GM18499 (cell line): Measurements from ENCODE around the gene EIF3A.
A peak's percentile ranks its signal among the peaks of the same experiment; 100 is the strongest.
"Not testable (repeated sequence)": the region's sequence is repeated elsewhere in the genome, so short reads cannot be mapped to it uniquely, and the experiment has no call there.

Experiments
- ATAC-seq: cut with Tn5 transposase; IDR thresholded peaks from one replicate; pipeline ENCODE4 v1.9.1; 2021; ENCODE audit warnings: moderate number of reproducible peaks; ENCODE audit not compliant: insufficient read depth, unreplicated experiment

Gene EIF3A

DNA sequence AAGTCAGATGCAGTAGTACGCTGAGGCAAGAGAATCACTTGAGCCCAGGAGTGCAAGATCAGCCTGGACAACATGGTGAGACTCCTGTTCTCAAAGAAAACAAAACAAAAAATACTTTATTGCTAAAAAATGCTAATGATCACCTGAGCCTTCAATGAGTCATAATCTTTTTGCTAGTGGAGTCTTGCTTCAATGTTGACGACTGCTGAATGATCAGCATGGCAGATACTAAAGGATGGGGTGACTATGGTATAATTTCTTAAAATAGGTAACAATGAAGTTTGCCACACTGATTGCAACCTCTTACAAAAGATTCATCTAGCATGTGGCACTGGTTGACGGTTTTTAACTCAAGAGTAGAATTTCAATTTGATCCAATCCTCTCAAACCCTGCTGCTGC lies 28.8 kb downstream of the EIF3A start:
- ATAC-seq: no peak

DNA sequence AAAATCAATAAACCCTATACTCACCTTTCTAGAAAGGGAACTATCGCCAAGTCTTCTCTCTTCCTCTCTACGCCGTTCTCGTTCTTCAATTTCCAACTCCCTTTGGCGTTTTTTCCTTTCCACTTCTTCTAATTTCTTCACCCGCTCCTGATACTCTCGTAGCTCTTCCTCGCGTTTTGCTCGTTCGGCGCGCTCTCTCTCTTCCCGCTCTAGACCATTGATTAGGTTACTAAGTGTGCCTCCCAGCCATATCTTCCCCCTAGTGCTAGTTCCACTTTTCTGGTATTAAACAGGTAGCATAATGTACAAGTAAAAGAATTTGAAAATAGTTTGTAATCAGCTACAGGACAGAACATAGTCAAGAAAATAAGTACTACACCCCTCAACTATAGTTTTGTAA lies 30.8 kb downstream of the EIF3A start:
- no peak for ATAC-seq

DNA sequence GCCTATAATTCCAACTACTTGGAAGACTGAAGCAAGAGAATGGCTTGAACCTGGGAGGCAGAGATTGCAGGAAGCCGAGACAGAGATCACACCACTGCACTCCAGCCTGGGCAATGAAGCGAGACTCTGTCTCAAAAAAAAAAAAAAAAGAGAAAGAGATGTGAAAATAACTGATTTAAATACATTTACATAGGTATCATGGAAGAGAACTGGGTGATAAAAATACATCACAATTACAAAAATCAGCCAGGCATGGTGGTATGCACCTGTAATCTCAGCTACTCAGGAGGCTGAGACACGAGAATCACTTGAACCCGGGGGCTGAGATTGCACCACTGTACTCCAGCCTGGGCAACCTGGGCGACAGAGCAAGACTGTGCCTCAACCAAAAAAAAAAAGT lies 31.3 kb downstream of the EIF3A start:
- ATAC-seq: no peak

DNA sequence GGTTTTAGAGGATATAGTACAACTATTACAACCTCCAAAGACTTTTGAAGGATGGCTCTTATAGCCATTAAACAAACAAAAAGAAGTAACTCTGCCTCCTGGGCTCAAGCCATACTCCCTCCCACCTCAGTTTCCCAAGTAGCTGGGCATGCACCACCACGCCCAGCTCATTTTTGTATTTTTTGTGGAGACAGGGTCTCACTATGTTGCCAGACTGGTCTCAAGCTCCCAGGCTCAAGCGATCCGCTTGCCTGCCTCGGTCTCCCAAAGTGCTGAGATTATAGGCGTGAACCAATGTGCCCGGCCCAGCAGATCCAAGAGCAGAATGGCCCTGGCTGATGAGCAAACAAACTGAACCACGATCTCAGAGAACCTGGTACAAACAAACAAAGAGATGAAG lies 35.1 kb downstream of the EIF3A start:
- no peak for ATAC-seq

DNA sequence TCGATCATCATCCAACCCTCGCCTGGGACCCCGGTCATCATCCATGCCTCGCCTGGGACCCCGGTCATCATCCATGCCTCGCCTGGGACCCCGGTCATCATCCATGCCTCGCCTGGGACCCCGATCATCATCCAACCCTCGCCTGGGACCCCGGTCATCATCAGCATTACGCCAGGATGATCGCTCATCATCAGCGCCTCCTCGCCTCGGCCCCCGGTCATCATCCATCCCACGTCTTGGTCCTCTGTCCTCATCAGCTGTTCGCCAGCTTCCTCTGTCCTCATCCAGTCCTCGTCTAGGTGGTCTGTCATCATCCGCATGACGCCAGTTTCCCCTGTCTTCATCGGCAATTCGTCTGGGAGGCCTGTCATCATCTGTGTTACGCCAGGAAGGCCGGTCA lies 38.4 kb downstream of the EIF3A start:
- no peak for ATAC-seq

DNA sequence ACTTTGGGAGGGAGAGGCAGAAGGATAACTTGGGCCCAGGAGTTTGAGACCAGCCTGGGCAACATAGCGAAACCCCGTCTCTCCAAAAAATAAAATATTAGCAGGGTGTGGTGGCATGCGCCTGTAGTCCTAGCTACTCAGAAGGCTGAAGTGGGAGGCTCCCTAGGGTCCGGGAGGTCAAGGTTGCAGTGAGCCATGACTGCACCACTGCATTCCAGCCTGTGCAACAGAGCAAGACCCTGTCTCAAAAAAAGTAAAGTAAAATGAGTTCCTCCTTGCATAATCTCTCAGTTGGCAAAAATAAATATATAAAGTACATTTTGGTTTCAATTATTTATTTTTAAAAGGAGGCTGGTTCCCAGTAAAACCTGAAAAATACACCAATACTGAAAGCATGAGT lies 39.3 kb downstream of the EIF3A start:
- no peak for ATAC-seq

DNA sequence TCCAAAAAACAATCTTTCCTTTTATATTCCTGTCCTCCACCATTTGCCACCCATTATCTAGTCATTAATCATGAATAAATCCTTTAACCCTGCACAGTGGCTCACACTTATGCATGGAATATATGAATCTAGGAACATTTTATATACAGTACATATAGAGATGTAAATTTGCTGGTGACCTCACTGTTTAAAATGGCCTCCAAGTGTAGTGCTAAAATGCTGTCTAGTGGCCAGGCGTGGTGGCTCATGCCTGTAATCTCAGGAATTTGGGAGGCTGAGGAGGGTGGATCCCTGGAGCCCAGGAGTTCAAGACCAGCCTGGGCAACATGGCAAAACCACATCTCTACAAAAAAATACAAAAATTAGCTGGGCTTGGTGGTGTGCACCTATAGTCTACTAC lies 41.5 kb downstream of the EIF3A start:
- ATAC-seq: no peak

DNA sequence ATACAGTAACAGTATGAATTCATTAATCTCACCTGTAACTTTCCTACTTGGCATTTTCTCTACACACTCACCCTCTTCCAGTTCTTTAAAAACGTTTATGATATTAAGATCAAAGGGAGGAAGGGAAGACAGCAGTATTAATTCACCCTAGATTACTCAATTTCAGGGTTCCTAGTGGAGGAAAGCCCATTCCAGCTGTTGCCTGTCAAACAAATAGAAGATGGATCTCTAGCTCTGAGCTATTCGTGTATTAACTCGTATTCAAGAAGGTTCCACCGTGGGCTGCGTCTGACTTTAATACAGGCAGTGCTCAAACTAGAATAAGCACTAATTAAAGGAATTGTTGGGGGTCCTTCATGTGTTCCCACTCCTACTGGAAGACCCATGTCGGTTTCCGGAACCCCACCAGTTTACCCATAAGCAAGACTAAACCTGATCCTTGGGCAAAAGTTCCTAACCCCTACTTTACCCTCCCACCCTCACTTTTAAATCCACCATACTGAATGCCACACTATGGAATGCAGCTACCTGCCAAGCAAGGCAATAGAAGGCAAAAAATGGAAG lies 49.0 kb downstream of the EIF3A start:
- ATAC-seq: no peak

DNA sequence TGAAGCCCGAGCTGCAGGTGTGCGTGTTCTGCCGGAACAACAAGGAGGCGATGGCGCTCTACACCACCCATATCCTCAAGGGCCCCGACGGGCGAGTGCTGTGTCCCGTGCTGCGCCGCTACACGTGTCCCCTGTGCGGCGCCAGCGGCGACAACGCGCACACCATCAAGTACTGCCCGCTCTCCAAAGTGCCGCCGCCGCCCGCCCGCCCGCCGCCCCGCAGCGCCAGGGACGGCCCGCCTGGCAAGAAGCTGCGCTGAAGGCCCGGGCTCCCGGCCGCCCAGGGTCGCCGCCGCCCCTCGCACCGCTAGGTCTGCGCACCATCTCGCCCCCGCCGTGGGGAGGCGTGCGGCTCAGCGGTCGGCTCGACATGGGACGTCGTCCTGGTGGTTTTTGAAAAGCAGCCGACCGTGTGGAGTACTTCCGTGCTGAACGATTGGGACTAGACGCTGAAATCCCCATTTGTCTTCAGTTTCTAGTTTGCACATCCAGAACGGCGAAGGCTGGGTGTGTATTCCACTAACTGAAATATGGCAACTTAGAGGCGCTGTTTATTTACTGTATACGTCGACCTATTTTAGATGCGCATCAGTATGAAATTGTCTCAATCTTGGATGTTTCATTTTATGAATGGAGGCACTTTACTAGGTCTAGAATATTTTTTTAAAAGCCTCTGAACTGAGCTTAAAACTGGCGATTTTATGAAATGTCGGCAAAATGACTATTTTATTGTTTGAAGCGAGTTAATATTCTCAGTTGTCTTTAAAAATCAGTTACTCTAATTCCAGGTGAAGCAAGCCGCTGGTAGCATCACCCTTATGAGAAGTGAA lies 50.0 kb downstream of the EIF3A start:
- peak; percentile 40 for ATAC-seq

DNA sequence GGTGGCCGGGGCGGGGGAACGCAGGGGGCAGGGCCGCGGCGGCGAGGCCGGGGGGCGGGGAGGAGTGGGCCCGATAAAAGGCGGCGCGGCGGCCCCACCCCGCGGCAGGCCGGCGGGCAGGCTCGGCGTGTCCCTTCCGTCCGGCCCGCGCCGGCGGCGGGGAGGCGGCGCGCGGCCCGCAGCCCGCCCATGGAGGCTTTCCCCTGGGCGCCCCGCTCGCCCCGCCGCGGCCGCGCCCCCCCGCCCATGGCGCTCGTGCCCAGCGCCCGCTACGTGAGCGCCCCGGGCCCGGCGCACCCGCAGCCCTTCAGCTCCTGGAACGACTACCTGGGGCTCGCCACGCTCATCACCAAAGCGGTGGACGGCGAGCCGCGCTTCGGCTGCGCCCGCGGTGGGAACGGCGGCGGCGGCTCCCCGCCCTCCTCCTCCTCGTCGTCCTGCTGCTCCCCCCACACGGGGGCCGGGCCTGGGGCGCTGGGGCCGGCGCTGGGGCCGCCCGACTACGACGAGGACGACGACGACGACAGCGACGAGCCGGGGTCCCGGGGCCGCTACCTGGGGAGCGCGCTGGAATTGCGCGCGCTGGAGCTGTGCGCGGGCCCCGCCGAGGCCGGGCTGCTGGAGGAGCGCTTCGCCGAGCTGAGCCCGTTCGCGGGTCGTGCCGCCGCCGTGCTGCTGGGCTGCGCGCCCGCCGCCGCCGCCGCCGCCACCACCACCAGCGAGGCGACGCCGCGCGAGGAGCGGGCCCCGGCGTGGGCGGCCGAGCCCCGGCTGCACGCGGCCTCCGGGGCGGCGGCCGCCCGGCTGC lies 50.8 kb downstream of the EIF3A start, which contains the start of gene NANOS1:
Gene NANOS1, plus strand, starts transcription at position 102 of the 808 bp plus-strand sequence. Its CDS starts 88 bp downstream, at position 190.
- ATAC-seq: no peak

DNA sequence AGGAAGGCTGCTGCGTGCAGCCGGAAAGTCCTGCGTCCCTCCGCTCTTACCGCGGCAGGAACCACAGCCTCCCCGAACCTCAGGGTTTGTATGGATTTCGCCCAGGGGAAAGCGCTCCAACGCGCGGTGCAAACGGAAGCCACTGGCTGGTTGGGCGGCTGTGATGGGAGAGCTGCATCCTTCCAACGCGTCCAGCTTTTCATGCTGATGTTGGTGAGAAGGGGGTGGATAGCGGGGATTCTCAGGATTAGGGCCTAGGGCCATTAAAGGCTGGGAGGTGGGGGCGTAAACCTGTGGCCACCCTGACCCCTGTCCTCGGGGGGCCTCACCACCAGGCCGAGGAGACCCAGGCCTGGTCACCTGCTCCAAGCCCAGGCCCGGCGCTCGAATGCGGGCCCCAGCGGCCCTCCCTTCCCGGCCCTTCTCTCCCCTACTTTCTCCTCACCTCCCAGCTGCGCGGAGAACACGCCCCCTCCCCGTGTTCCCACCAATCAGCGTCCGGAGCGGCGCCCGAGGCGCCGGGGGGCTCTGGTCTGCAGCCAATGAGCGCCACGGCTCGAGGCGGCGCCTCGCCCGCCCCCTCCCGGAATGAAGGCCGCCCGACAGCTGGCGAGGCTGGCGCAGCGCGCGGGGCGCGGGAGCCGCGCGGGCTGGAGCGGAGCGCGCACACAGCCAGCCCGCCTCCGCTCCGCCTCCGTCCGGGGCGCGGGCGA lies 51.6 kb downstream of the EIF3A start:
- ATAC-seq: no peak

DNA sequence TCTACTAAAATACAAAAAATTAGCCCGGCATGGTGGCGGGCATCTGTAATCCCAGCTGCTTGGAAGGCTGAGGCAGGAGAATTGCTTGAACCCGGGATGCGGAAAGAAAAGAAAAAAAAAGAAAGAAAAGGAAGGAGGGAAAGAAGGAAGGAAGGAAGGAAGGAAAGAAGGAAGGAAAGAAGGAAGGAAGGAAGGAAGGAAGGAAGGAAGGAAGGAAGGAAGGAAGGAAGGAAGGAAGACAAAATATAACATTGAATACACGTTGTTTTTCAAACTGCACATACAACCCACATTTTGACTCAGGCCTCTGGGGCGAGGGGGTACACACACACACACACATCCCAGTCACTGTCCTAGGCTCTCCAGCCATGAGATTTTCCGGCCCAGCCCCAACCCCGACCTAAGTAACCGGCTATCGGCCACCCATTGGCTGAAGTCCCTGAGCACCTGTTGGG lies 52.1 kb downstream of the EIF3A start:
- ATAC-seq: not testable (repeated sequence)

DNA sequence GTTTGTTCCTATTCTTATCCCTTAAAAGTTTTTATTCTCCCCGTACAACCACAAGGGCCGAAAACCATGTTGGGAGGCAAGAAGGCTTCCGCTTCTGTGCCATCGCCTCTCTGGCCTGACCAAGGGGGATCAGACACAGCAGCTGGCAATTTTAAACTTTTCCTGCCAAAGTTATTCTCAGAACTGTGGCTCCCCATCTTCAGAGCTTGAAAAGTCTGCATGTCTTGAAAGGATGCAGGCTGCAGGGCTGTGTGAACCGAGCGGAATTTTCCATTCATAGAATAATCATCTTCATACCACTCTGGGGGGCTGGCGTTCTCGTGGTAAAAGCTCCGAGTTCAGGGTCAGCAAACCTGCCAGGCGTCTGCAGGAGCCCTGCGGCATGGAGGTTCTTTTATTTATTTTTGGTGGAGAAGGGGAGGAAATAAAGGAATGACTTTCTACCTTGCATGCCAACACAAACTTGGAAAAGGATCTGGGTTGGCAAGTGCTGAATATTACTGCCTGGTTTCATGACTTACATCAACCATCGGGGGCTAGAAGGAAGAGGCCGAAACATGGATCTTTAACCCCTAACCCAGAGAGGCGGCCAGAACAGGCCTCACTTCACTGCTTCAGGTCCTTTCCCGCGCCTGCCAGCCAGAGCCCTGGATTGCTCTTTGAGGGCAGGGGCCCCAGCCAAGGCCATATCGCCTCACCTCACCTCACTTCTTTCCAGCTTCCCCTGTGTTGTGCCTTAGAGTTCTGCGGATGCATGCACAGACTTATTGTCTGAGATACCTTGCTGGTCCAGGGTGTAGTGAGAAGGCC lies 54.1 kb downstream of the EIF3A start:
- ATAC-seq: no peak

DNA sequence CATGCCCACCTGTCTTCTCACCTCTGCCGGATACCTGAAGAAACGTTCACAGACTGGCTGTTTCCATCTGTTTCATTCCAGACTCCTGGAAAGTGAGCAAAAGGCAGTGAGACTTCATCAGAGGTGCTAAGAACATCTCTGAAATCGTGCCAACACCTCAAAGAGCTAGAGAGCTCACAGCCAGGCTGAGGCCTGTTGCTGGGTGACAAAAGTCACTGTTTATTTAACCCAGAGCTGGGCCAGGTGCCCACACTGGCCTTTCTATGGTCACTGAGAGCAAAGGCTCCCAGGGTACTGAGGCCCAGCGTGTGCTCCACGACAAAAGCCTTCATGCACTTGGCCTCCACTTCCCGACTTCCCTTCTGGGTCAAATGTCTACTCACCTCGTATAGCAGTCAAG lies 54.8 kb downstream of the EIF3A start:
- no peak for ATAC-seq

DNA sequence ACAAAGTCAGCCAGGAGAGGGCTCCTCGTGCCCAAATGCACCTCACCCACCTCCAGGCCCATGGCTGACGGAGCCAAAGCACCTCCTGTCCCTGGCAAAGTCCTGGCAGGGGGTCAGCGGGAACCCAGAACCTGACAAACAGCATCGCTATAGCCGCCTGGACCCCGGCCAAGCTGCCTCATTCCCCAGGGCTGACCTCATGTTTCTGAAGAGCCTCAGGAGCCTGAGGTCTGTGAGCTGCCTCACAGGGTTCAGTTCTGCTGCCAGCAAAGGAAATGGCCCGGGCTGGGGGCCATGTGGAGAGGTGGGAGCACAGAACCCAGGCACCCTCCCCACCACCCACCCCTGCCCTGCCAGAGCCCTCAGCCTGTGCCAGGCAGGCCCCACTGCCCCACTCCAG lies 55.3 kb downstream of the EIF3A start:
- no peak for ATAC-seq

DNA sequence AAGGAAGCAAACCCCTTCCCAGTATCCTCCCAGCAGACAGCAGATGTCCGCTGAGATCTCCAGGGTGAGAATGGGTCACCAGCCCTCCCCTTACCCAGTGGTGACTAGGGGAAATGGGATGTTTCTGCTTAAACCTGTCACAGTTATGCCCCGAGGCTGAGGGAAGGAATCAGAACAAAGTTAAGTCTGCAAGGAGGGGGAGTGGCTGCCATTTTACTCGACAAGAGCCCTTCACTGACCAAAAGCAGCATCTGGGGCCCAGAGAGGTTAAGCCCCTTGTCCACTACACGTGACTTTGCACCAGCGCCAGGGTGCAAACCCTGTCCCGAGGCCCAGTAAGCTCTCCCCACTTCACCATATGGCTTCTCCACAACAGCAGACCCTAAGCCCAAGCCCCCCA lies 55.7 kb downstream of the EIF3A start:
- no peak for ATAC-seq

DNA sequence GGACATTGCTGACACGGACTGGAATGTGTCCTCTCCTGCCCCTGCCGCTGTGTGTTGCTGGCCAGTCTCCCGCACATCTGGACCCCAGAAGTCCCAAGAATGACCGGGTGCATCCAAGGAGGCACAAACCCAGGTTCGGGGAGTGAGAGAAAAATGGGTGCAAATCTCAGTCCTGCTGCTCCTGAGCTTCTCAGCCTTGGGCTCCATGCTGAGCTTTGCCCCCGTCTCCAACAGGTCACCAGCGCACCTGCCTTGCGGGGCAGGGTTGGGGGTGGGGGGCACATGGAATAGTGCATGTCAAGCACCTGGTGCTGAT lies 57.1 kb downstream of the EIF3A start:
- ATAC-seq: no peak

DNA sequence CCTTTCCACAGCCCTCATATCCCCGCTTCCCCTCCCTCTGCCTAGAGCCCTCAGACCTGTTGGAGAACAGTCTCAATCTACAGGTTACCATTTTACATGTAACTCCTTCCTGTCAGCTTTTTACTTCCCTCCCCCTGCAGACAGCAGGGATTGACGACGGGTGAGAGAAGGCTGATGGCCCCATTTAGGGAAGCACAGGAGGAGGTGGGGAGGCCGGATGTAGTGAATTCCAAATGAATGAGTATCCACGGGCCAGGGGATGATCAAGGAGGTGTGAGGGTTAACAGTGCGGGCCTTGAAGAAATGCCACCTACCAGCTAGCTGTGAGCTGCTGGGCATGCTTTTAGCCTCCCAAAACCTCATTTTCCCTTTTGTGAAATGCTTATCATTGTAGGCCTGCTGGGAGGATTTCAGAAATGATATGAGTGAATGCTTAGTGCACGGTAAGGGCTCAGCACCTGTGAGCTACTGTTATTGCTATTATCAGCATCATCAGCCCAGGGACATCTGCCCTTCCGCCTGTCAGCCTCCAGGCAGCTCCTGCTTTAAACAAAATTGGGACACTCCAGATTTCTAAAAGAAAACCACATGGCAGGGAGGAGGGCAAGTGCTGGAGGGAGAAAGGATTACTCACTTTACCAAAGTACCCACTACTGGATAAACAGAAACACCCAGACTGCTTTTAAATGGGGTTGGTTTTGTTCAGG lies 57.6 kb downstream of the EIF3A start:
- ATAC-seq: no peak

DNA sequence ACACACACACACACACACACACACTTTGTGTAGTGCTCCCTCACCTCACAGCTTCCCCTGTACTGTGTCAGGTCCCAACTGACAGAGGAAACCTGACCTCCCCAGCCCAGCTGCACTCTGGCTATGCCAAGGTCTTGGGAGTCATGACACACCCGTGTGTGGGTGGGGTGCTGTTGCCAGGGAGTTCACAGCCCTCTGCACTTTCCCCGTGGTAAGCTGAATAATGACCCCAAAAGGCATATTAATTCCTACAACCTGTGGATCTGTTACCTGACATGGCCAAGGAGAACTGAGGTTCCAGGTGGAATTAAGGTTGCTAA lies 60.0 kb downstream of the EIF3A start:
- no peak for ATAC-seq

DNA sequence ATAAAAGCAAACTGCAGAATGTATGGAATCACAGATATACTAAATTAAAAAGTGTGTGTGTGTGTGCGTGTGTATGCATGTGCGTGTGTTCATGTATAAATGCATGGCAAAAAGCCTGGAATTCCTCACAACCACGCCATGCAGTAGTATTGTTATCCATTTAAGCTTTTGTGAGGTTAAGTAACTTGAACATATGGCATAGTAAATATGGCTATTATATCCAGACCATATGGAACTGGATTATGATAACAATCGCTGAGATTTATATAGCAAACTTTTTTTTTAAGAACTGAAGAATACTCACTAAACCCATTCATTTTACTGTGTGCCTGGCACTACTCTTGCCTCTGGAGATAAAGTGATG lies 73.4 kb downstream of the EIF3A start:
- no peak for ATAC-seq
